GM12878 (cell line): Measurements from ENCODE around the gene MAPKAP1. TPM values are rescaled to one million over a fixed set of nuclear protein-coding genes. Genes with fewer than 3 reads are reported as not detected.

Experiments
- NFYB ChIP-seq: IDR thresholded peaks from 2 replicates; pipeline ENCODE4 v1.6.1; 2011; ENCODE audit warnings: low read depth, mild to moderate bottlenecking, low read length, improper control_type of control experiment, moderate library complexity; ENCODE audit not compliant: insufficient read depth
- RBBP5 ChIP-seq: fragments of 200-600 bp; sonication (generic); conservative IDR thresholded peaks from 2 replicates; pipeline ENCODE4 v1.6.1; 2016
- YBX1 ChIP-seq: fragments of 450-650 bp; IDR thresholded peaks from 2 replicates; pipeline ENCODE4 v1.6.1; 2016; ENCODE audit warnings: antibody characterized with exemption
- ZBTB4 ChIP-seq: fragments of 450-650 bp; formaldehyde crosslinking; IDR thresholded peaks from 2 replicates; pipeline ENCODE4 v1.4.0; 2022; ENCODE audit warnings: mild to moderate bottlenecking, moderate library complexity
- ZNF207 ChIP-seq: fragments of 450-650 bp; IDR thresholded peaks from 2 replicates; pipeline ENCODE4 v1.6.1; 2014; ENCODE audit warnings: antibody characterized with exemption, mild to moderate bottlenecking, borderline replicate concordance
- ZNF24 ChIP-seq: fragments of 450-650 bp; IDR thresholded peaks from 2 replicates; pipeline ENCODE4 v1.6.1; 2017; ENCODE audit warnings: antibody characterized with exemption, mild to moderate bottlenecking
- ZNF687 ChIP-seq: fragments of 450-650 bp; IDR thresholded peaks from 2 replicates; pipeline ENCODE4 v1.6.1; 2017; ENCODE audit warnings: mild to moderate bottlenecking, moderate library complexity
- polyA plus RNA-seq, 11 experiments: library from polyadenylated mRNA; depleted of rRNA in 4 of 11; unstranded in 6 of 11; stranded (reverse) in 5 of 11; fragments of >200 nt; fragmentation: Nextera tagmentation in 4 of 11; fragmentation: Illumina TruSeq in 1 of 11; extraction: Ambion mirVana in 4 of 11; extraction: Trizol in 1 of 11; gene quantifications; 1 replicate in 1 of 11; 2 replicates in 10 of 11; pipeline versions ENCODE4 v1.2.1 to v1.2.3, GENCODE V29; 2011 to 2016; ENCODE audit warnings: inconsistent platforms in 2 of 11, missing spikeins in 2 of 11, low read depth in 1 of 11
- total RNA-seq, 4 experiments: library from RNA; depleted of rRNA in 3 of 4; stranded (reverse); fragments of >200 nt in 3 of 4; fragmentation: Illumina TruSeq in 1 of 4; extraction: Trizol in 1 of 4; gene quantifications; 2 replicates each; pipeline versions ENCODE4 v1.2.1 to v1.2.3, GENCODE V29; 2013 to 2021
- TF ChIP-seq, protein P1 (sequence below): fragments of 450-650 bp; IDR thresholded peaks from 2 replicates; pipeline ENCODE4 v1.6.1; 2017; ENCODE audit warnings: borderline replicate concordance

Gene MAPKAP1
- total and polyA plus RNA-seq, 10 of the 15 experiments (the other 5 are each of a cell fraction or from before 2014, with no cell fraction given): 5.1 to 188 (median 105) TPM

GRCh38 chr9:125632321-125633115 is 74.5 kb downstream of the MAPKAP1 start (continued):
- TF ChIP-seq NFYB (0 out of 2 replicates have a peak, but pooled peaks have one; percentile 11), ZBTB4 (CRISPR knock-in tag) (no peak), RBBP5 (no peak), ZNF24 (peak; percentile 96), YBX1 (0 out of 2 replicates have a peak, but pooled peaks have one; percentile 49), ZNF687 (peak; percentile 68), ZNF207 (peak; percentile 39; the same call in 1 of the 2 replicates)
- TF ChIP-seq, protein P1, sequence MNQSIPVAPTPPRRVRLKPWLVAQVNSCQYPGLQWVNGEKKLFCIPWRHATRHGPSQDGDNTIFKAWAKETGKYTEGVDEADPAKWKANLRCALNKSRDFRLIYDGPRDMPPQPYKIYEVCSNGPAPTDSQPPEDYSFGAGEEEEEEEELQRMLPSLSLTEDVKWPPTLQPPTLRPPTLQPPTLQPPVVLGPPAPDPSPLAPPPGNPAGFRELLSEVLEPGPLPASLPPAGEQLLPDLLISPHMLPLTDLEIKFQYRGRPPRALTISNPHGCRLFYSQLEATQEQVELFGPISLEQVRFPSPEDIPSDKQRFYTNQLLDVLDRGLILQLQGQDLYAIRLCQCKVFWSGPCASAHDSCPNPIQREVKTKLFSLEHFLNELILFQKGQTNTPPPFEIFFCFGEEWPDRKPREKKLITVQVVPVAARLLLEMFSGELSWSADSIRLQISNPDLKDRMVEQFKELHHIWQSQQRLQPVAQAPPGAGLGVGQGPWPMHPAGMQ: peak; percentile 49; the same call in 1 of the 2 replicates
- TF ChIP-seq, all 136 proteins: peak for 72
